DND-41 (cell line): Measurements from ENCODE around the gene IQSEC1.

Source experiments
- ATAC-seq: fragments of 200-7000 bp; cut with Tn5 transposase; 3 replicates; pipeline ENCODE4 v1.9.1; 2021; ENCODE audit warnings: low read depth; ENCODE audit not compliant: insufficient read depth
- DNase-seq: peaks from one replicate; pipeline ENCODE4 v3.0.0-alpha.2; 2020
- H2AFZ ChIP-seq: 2 replicates; pipeline ENCODE4 v1.6.0; 2012; ENCODE audit warnings: low read depth, low read length
- H3K27ac ChIP-seq: 2 replicates; pipeline ENCODE4 v1.5.1; 2012; ENCODE audit warnings: low read length, inconsistent platforms
- H3K27me3 ChIP-seq: fragments of 200-600 bp; sonication (generic); 2 replicates; pipeline ENCODE4 v1.6.0; 2012; ENCODE audit warnings: low read length, mild to moderate bottlenecking, inconsistent platforms; ENCODE audit not compliant: insufficient read depth, poor library complexity
- H3K36me3 ChIP-seq: 2 replicates; pipeline ENCODE4 v1.5.1; 2012; ENCODE audit warnings: low read length, inconsistent platforms; ENCODE audit not compliant: insufficient read depth
- H3K4me1 ChIP-seq: 2 replicates; pipeline ENCODE4 v1.5.1; 2012; ENCODE audit warnings: mild to moderate bottlenecking, low read length; ENCODE audit not compliant: insufficient read depth
- H3K4me2 ChIP-seq: 2 replicates; pipeline ENCODE4 v1.6.0; 2012; ENCODE audit warnings: mild to moderate bottlenecking, moderate library complexity, low read length, inconsistent platforms; ENCODE audit not compliant: insufficient read depth
- H3K4me3 ChIP-seq, 2 experiments: fragments of 200-600 bp in 1 of 2; shearing (Covaris generic) in 1 of 2; 2 replicates each; pipeline ENCODE4 v1.5.1; 2012 to 2016; ENCODE audit warnings: inconsistent platforms in 2 of 2, low read length in 2 of 2, mild to moderate bottlenecking in 2 of 2, low read depth in 1 of 2, moderate library complexity in 1 of 2
- H3K79me2 ChIP-seq: 2 replicates; pipeline ENCODE4 v1.6.0; 2012; ENCODE audit warnings: low read length, inconsistent platforms; ENCODE audit not compliant: insufficient read depth
- H3K9ac ChIP-seq: 2 replicates; pipeline ENCODE4 v1.6.0; 2012; ENCODE audit warnings: low read depth, mild to moderate bottlenecking, inconsistent platforms, low read length, moderate library complexity
- H3K9me3 ChIP-seq: 2 replicates; pipeline ENCODE4 v1.5.1; 2012; ENCODE audit warnings: low read length, moderate library complexity, mild to moderate bottlenecking, inconsistent platforms; ENCODE audit not compliant: insufficient read depth, severe bottlenecking
- H4K20me1 ChIP-seq: 2 replicates; pipeline ENCODE4 v1.6.0; 2012; ENCODE audit warnings: low read length; ENCODE audit not compliant: insufficient read depth
- EZH2 ChIP-seq: IDR thresholded peaks from 3 replicates; pipeline ENCODE4 v1.6.1; 2012; ENCODE audit warnings: borderline replicate concordance, low read depth, mild to moderate bottlenecking, moderate library complexity, low read length, inconsistent platforms; ENCODE audit not compliant: severe bottlenecking
- TF ChIP-seq, protein P1 (sequence below): IDR thresholded peaks from 2 replicates; pipeline ENCODE4 v1.5.1; 2012; ENCODE audit warnings: borderline replicate concordance, low read length, moderate library complexity, mild to moderate bottlenecking; ENCODE audit not compliant: poor library complexity, severe bottlenecking; ENCODE audit errors: extremely low read depth

Gene IQSEC1

DNA sequence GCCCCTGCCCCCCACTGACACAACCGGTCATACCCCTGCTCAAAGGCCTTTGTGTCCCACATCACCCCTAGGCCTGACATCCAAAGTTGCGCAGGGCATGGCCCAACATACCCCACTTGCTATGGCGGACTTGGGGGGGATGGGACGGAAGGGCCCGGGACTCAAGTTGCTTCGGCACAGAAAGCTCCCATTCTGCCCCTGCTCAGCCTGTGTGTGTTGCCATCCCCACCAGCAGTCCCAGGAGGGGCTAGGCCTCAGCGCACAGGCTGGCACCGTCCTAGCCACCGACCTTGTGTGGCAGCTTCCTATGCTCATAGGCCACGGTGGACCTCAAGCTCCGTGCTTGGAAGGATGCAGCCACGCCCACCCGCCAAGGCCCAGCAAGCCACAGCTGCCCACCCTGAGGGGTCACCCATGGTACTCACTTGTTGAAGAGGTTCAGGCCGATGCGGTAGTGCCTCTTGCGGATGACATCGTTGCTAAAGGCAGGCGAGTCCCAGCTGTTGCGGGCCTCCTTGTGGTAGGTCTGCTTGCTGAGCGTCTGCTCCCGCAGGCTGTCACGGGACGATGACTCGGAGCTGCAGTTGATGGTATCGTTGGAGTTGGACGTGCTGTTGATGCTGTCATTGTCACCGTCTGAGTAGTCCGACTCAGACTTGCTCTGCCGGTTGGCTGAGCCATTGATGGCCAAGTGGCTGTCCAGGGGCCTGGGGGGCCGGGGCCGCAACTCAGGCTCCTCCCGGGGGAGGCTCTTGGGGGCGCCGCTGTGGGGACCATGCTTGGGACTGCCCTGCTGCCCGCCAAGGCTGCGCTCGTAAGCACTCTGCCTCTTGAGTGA lies 138.0 kb downstream of the IQSEC1 start:
- Histone ChIP-seq H4K20me1 (peaks cover 23% of the 10 kb centered on the region), H3K27ac (no peak overlapping the region), H3K9me3 (no peaks in the 10 kb centered on the region), H3K4me1 (no peaks in the 10 kb centered on the region), H3K9ac (no peak overlapping the region), H2AFZ (no peak overlapping the region), H3K4me2 (no peak overlapping the region), H3K27me3 (no peaks in the 10 kb centered on the region), H3K79me2 (no peaks in the 10 kb centered on the region), H3K4me3 (no peak overlapping the region), H3K36me3 (peaks cover 53% of the 10 kb centered on the region)
- DNase-seq = no peak
- no peak for ATAC-seq
- TF ChIP-seq, protein P1, sequence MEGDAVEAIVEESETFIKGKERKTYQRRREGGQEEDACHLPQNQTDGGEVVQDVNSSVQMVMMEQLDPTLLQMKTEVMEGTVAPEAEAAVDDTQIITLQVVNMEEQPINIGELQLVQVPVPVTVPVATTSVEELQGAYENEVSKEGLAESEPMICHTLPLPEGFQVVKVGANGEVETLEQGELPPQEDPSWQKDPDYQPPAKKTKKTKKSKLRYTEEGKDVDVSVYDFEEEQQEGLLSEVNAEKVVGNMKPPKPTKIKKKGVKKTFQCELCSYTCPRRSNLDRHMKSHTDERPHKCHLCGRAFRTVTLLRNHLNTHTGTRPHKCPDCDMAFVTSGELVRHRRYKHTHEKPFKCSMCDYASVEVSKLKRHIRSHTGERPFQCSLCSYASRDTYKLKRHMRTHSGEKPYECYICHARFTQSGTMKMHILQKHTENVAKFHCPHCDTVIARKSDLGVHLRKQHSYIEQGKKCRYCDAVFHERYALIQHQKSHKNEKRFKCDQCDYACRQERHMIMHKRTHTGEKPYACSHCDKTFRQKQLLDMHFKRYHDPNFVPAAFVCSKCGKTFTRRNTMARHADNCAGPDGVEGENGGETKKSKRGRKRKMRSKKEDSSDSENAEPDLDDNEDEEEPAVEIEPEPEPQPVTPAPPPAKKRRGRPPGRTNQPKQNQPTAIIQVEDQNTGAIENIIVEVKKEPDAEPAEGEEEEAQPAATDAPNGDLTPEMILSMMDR = no peak
- TF ChIP-seq EZH2 = no peak

DNA sequence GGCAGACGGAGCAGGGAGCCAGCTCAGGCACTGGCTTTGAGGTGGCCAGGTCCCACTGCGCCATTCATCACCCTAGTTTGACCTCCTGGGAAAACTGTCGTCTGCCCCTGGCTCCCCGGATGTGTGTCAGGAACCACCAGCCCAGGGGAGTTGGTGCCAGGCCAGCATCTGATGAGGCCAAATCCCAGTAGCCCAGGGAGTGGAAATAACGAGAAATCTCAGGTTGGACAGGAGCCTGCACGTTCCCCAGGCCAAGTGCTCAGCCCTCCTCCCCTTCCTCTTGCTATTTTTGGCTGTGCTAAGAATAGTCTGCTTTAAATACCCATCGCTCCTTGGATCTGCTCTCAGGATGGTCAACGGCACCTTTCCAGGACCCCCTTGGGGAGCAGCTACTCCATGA lies 138.8 kb downstream of the IQSEC1 start:
- Histone ChIP-seq H3K4me3 (no peak overlapping the region), H3K4me1 (no peaks in the 10 kb centered on the region), H3K9me3 (no peaks in the 10 kb centered on the region), H2AFZ (no peak overlapping the region), H3K9ac (no peak overlapping the region), H3K4me2 (no peak overlapping the region), H3K27me3 (no peaks in the 10 kb centered on the region), H4K20me1 (peaks cover 26% of the 10 kb centered on the region), H3K79me2 (no peaks in the 10 kb centered on the region), H3K27ac (no peak overlapping the region), H3K36me3 (peaks cover 45% of the 10 kb centered on the region)
- no peak for ATAC-seq
- no peak for DNase-seq
- TF ChIP-seq, protein P1 = no peak
- no peak for TF ChIP-seq EZH2

DNA sequence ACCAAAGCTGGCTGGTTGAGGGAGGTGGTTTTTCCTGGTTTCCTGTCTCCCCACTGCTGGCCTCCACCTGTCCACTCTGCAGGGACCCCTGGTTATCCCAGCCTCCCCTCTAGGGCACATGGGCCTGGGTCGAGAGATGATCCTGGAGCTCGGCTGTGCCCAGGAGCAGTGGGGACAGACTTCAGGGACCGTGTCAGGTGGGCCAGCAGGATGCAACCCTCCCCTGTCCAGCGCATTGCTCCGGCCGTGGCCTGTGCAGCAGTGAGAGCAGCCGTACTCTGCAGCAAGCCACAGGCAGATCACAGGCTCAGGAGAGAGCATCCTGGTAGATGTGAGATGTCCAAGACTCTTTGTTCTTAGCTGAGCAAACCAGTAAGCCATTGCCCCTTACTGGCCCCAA lies 139.3 kb downstream of the IQSEC1 start:
- ATAC-seq (no peak), DNase-seq (no peak)
- Histone ChIP-seq H3K27me3 (no peaks in the 10 kb centered on the region), H3K4me3 (no peak overlapping the region), H4K20me1 (peaks cover 29% of the 10 kb centered on the region), H2AFZ (no peak overlapping the region), H3K4me1 (no peaks in the 10 kb centered on the region), H3K9me3 (no peaks in the 10 kb centered on the region), H3K27ac (no peak overlapping the region), H3K36me3 (peaks cover 45% of the 10 kb centered on the region), H3K79me2 (no peaks in the 10 kb centered on the region), H3K9ac (no peak overlapping the region), H3K4me2 (no peak overlapping the region)
- TF ChIP-seq, protein P1 = no peak
- TF ChIP-seq EZH2 = no peak
